Activated B cell treated with CpG ODN at 0.5 μM for 24 hours (primary cell): ENCODE results near the gene DDX23. TPM values are rescaled to one million over a fixed set of nuclear protein-coding genes. Genes with fewer than 3 reads are reported as not detected.

Experiments used
- ATAC-seq: fragments of 200-7000 bp; cut with Tn5 transposase; one replicate; pipeline ENCODE4 v1.10.0; 2021; ENCODE audit warnings: low read depth, mild to moderate bottlenecking, moderate library complexity
- CTCF ChIA-PET: fragments of 350-600 bp; sonication (Branson Sonifier 250); formaldehyde crosslinking; loops from one replicate; lab custom pipeline; 2021; ENCODE audit warnings: antibody characterized with exemption; lab: Charles Lee
- POLR2A ChIA-PET: fragments of 350-600 bp; sonication (Branson Sonifier 250); formaldehyde crosslinking; loops from one replicate; lab custom pipeline; 2021; ENCODE audit warnings: antibody characterized with exemption; lab: Charles Lee
- DNase-seq: peaks from one replicate; pipeline ENCODE4 v3.0.0; 2022
- H3K27ac Mint-ChIP-seq: one replicate; pipeline ENCODE4 v1.8.0; 2020; ENCODE audit warnings: mixed read lengths
- H3K27me3 Mint-ChIP-seq: one replicate; pipeline ENCODE4 v1.8.0; 2021; ENCODE audit warnings: mixed read lengths
- H3K36me3 Mint-ChIP-seq: one replicate; pipeline ENCODE4 v1.8.0; 2021; ENCODE audit warnings: low read depth, mixed read lengths
- H3K4me1 Mint-ChIP-seq: one replicate; pipeline ENCODE4 v1.8.0; 2021; ENCODE audit warnings: mixed read lengths
- H3K4me3 Mint-ChIP-seq: one replicate; pipeline ENCODE4 v1.8.0; 2020; ENCODE audit warnings: mild to moderate bottlenecking, mixed read lengths
- H3K9me3 Mint-ChIP-seq: one replicate; pipeline ENCODE4 v1.8.0; 2020; ENCODE audit warnings: mixed read lengths
- intact Hi-C: fragments of 100-400 bp; cut with micrococcal nuclease; formaldehyde crosslinking; loops from one replicate; pipeline ENCODE4 v1.15.1; 2024
- total RNA-seq: library from RNA; stranded (reverse); gene quantifications from 2 replicates; pipeline ENCODE4 v1.2.3, GENCODE V29; 2022
- TF ChIP-seq, protein P1 (sequence below): fragments of 200-600 bp; IDR thresholded peaks from one replicate; pipeline ENCODE4 v1.8.0; 2022; ENCODE audit warnings: antibody characterized with exemption, mild to moderate bottlenecking

DDX23 gene
- total RNA-seq, 1 donor from 2014 or later = 116 TPM

GRCh38 chr12:48826209-48826855, 25.6 kb downstream of the DDX23 start:
- H3K36me3 Mint-ChIP-seq = peaks cover 32% of the 10 kb centered on the region
- ATAC-seq (no peak), DNase-seq (no peak)
- H3K9me3 Mint-ChIP-seq = no peaks in the 10 kb centered on the region
- intact Hi-C loops = no loop called here
- H3K4me1 Mint-ChIP-seq = no peaks in the 10 kb centered on the region
- ChIA-PET CTCF (interaction anchor here (1.2 kb wide), 1 partner anchor 27 kb away, joined by 3 read pairs; no protein-coding TSS in a partner anchor), POLR2A (interaction anchor here (0.6 kb wide), 1 partner anchor 34 kb away, joined by 3 read pairs; no protein-coding TSS in a partner anchor)
- H3K4me3 Mint-ChIP-seq = no peak overlapping the region
- TF ChIP-seq, protein P1, sequence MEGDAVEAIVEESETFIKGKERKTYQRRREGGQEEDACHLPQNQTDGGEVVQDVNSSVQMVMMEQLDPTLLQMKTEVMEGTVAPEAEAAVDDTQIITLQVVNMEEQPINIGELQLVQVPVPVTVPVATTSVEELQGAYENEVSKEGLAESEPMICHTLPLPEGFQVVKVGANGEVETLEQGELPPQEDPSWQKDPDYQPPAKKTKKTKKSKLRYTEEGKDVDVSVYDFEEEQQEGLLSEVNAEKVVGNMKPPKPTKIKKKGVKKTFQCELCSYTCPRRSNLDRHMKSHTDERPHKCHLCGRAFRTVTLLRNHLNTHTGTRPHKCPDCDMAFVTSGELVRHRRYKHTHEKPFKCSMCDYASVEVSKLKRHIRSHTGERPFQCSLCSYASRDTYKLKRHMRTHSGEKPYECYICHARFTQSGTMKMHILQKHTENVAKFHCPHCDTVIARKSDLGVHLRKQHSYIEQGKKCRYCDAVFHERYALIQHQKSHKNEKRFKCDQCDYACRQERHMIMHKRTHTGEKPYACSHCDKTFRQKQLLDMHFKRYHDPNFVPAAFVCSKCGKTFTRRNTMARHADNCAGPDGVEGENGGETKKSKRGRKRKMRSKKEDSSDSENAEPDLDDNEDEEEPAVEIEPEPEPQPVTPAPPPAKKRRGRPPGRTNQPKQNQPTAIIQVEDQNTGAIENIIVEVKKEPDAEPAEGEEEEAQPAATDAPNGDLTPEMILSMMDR = no peak
- no peaks in the 10 kb centered on the region for H3K27me3 Mint-ChIP-seq
- no peak overlapping the region for H3K27ac Mint-ChIP-seq

- POLR2A ChIA-PET = no interaction called here
- DNase-seq (no peak), ATAC-seq (no peak)
- no peak overlapping the region for H3K4me3 Mint-ChIP-seq
- no peaks in the 10 kb centered on the region for H3K27me3 Mint-ChIP-seq
- no peak overlapping the region for H3K27ac Mint-ChIP-seq
- intact Hi-C loops = no loop called here
- CTCF ChIA-PET = no interaction called here
- no peaks in the 10 kb centered on the region for H3K9me3 Mint-ChIP-seq
- TF ChIP-seq, protein P1 = no peak
- H3K4me1 Mint-ChIP-seq = no peaks in the 10 kb centered on the region
- H3K36me3 Mint-ChIP-seq = peaks cover 18% of the 10 kb centered on the region
These were observed 27.1 kb downstream of the DDX23 start for GRCh38 chr12:48824905-48825304.

GRCh38 chr12:48824112-48824511, 27.9 kb downstream of the DDX23 start:
- ATAC-seq = peak; percentile 42
- H3K4me3 Mint-ChIP-seq = no peak overlapping the region
- no peaks in the 10 kb centered on the region for H3K27me3 Mint-ChIP-seq
- CTCF ChIA-PET = interaction anchor here (0.9 kb wide), 1 partner anchor 9 kb away, joined by 3 read pairs; no protein-coding TSS in a partner anchor
- TF ChIP-seq, protein P1 = no peak
- POLR2A ChIA-PET = interaction anchor here (0.6 kb wide), 1 partner anchor 892 kb away, joined by 3 read pairs; no protein-coding TSS in a partner anchor
- intact Hi-C loops = no loop called here
- H3K4me1 Mint-ChIP-seq = peaks cover under 1% of the 10 kb centered on the region
- no peaks in the 10 kb centered on the region for H3K9me3 Mint-ChIP-seq
- no peak for DNase-seq
- H3K27ac Mint-ChIP-seq = no peak overlapping the region
- H3K36me3 Mint-ChIP-seq = peaks cover 10% of the 10 kb centered on the region

DNA sequence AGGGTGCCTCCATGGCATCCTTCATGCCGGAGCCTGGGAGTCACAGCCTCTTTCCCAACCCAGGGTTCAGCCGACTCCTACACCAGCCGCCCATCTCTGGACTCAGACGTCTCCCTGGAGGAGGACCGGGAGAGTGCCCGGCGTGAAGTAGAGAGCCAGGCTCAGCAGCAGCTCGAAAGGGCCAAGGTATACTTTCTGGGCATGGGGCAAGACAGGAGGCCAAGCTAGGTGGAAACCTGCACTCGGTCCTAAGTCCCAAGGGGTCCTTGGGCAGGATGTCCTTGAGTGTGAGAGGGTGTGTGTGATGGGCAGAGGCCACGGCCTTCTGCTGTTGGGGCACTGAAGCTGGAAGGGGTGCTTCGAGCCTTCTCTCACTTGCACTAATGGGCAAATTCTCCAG, 28.7 kb downstream of the DDX23 start:
- CTCF ChIA-PET = no interaction called here
- no peak overlapping the region for H3K27ac Mint-ChIP-seq
- no peak for DNase-seq

DNA sequence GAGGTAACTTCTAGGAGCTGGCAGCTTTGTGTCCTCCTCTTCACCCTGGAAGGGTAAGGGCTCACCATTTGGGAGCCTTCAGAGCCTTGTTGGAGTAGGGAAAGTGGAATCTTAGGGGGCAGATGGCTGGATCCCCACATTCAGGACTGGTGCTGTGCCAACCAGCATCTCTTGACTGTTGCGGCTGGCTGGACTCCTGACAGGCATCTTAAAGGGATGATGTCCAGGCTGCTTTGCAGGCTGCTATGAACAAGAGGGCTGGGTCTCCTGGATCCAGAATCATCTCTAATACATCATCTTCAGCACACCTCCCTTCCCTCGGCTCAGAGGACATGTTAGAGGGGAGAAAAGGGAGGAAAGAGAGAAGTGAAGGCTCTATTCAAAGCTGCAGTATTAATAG, 29.3 kb downstream of the DDX23 start:
- intact Hi-C loops = no loop called here
- no peak overlapping the region for H3K27ac Mint-ChIP-seq
- H3K4me1 Mint-ChIP-seq = peaks cover 11% of the 10 kb centered on the region
- POLR2A ChIA-PET = no interaction called here
- DNase-seq (no peak), ATAC-seq (no peak)
- TF ChIP-seq, protein P1 = no peak
- no peak overlapping the region for H3K4me3 Mint-ChIP-seq
- no peaks in the 10 kb centered on the region for H3K9me3 Mint-ChIP-seq
- H3K36me3 Mint-ChIP-seq = no peaks in the 10 kb centered on the region
- peaks cover 1% of the 10 kb centered on the region for H3K27me3 Mint-ChIP-seq
- CTCF ChIA-PET = no interaction called here

More for the DNA sequence above, 28.7 kb downstream of the DDX23 start:
- Mint-ChIP-seq H3K4me1 (peaks cover 6% of the 10 kb centered on the region), H3K4me3 (no peak overlapping the region), H3K9me3 (no peaks in the 10 kb centered on the region), H3K27me3 (no peaks in the 10 kb centered on the region), H3K36me3 (peaks cover 1% of the 10 kb centered on the region)
- intact Hi-C loops = no loop called here
- TF ChIP-seq, protein P1 = no peak
- ATAC-seq = no peak
- POLR2A ChIA-PET = interaction anchor here (0.6 kb wide), 1 partner anchor 893 kb away, joined by 3 read pairs; no protein-coding TSS in a partner anchor
